Upper lobe of left lung (tissue), 6 donors: ENCODE results near the gene CALR3. TPM values are rescaled to one million over a fixed set of nuclear protein-coding genes. Genes with fewer than 3 reads are reported as not detected.

Source experiments
- ATAC-seq, 2 donors: fragments of 200-7000 bp; cut with Tn5 transposase; one replicate each; pipeline ENCODE4 v1.9.1; 2022; ENCODE audit warnings: mild to moderate bottlenecking in 2 of 2, moderate library complexity in 2 of 2; ENCODE audit not compliant: low FRiP score in 2 of 2
- DNase-seq, 2 donors: peaks; one replicate each; pipeline ENCODE4 v3.0.0-alpha.2; 2019 to 2020
- H3K27ac ChIP-seq, 4 donors: fragments of 200-600 bp; sonication (generic); one replicate each; pipeline ENCODE4 v1.5.1; 2016 to 2019
- H3K27me3 ChIP-seq, 4 donors: fragments of 200-600 bp; sonication (generic); one replicate each; pipeline ENCODE4 v1.5.1; 2017 to 2019
- H3K36me3 ChIP-seq, 4 donors: fragments of 200-600 bp; sonication (generic); one replicate each; pipeline ENCODE4 v1.5.1; 2016 to 2019
- H3K4me1 ChIP-seq, 4 donors: fragments of 200-600 bp; sonication (generic); one replicate each; pipeline ENCODE4 v1.5.1; 2018 to 2019
- H3K4me3 ChIP-seq, 4 donors: fragments of 200-600 bp; sonication (generic); one replicate each; pipeline ENCODE4 v1.5.1; 2017 to 2019; ENCODE audit warnings: mild to moderate bottlenecking in 2 of 4, moderate library complexity in 1 of 4
- H3K9me3 ChIP-seq, 4 donors: fragments of 200-600 bp; sonication (generic); one replicate each; pipeline ENCODE4 v1.5.1; 2018 to 2019
- CTCF ChIP-seq, 6 experiments: fragments of 450-650 bp in 4 of 6; fragments of 200-600 bp in 2 of 6; sonication (generic) in 2 of 6; IDR thresholded peaks; one replicate each; pipeline ENCODE4 v1.5.1; 2016 to 2019; ENCODE audit warnings: antibody characterized with exemption in 6 of 6
- EP300 ChIP-seq, 4 donors: sonication (generic); formaldehyde crosslinking; IDR thresholded peaks; one replicate each; pipeline ENCODE4 v1.5.1; 2017; ENCODE audit warnings: antibody characterized with exemption in 4 of 4, control low read depth in 2 of 4
- POLR2A ChIP-seq, 4 donors: fragments of 450-650 bp; IDR thresholded peaks; one replicate each; pipeline ENCODE4 v1.5.1; 2016 to 2017; ENCODE audit warnings: antibody characterized with exemption in 4 of 4, mild to moderate bottlenecking in 2 of 4
- POLR2AphosphoS5 ChIP-seq, 2 donors: sonication (generic); formaldehyde crosslinking; IDR thresholded peaks; one replicate each; pipeline ENCODE4 v1.5.1; 2017; ENCODE audit warnings: antibody characterized with exemption in 2 of 2
- WGBS, 2 donors: methylation state at CpG; one replicate each; pipeline ENCODE4 v1.1.5; 2017 to 2018; 5-methylcytosine and 5-hydroxymethylcytosine counted together
- total RNA-seq, 6 donors: library from RNA; depleted of rRNA in 4 of 6; stranded (reverse); fragments of >200 nt in 4 of 6; gene quantifications; one replicate each; pipeline versions ENCODE4 v1.1.0 to v1.2.1, GENCODE V29; 2016 to 2021
- donor health status: DM: no; HTN: no; CAD: no; lungs with moderate emphysema.
- donor health status: DM: no; HTN: yes; CAD: no; lungs with severe emphysema.

CALR3 gene
- total RNA-seq, 6 donors from 2014 or later, result not detected

- no peak overlapping the region for H3K4me3 ChIP-seq
- DNase-seq (no peak), ATAC-seq (peak in 1 of 2 donors; percentile 30)
- peak overlapping the region in 3 of 4 donors; percentile 26 to 66 (median 60) for H3K27ac ChIP-seq
- H3K9me3 ChIP-seq, result no peaks in the 10 kb centered on the region
- no peaks in the 10 kb centered on the region for H3K27me3 ChIP-seq
- peaks cover 32 to 58% (median 33%) of the 10 kb centered on the region in 4 donors for H3K4me1 ChIP-seq
- TF ChIP-seq EP300 (IDR thresholded peaks at IDR 0.05) (no peak), CTCF (IDR thresholded peaks at IDR 0.05) (no peak), POLR2AphosphoS5 (IDR thresholded peaks at IDR 0.05) (no peak), POLR2A (IDR thresholded peaks at IDR 0.05) (no peak)
- H3K36me3 ChIP-seq, result peaks cover 0 to 6% (median 0%) of the 10 kb centered on the region in 4 donors
- WGBS, 2 donors, result 80 to 86% methylated on average over 21 to 25 of the region's 25 CpGs
These were observed 37.3 kb downstream of the CALR3 start for GRCh38 chr19:16458391-16459341.

- Histone ChIP-seq H3K27me3 (no peaks in the 10 kb centered on the region), H3K27ac (peak overlapping the region in 3 of 4 donors; percentile 26 to 66 (median 60)), H3K4me3 (no peak overlapping the region), H3K4me1 (peaks cover 29 to 51% (median 33%) of the 10 kb centered on the region in 4 donors), H3K36me3 (peaks cover 0 to 6% (median 0%) of the 10 kb centered on the region in 4 donors), H3K9me3 (no peaks in the 10 kb centered on the region)
- DNase-seq (no peak), ATAC-seq (peak; percentile 19 to 38)
- TF ChIP-seq POLR2A (IDR thresholded peaks at IDR 0.05), result no peak
- no peak for TF ChIP-seq POLR2AphosphoS5 (IDR thresholded peaks at IDR 0.05)
- no peak for TF ChIP-seq CTCF (IDR thresholded peaks at IDR 0.05)
- no peak for TF ChIP-seq EP300 (IDR thresholded peaks at IDR 0.05)
- 43 to 57% methylated on average over 8 of the region's 8 CpGs for WGBS, 2 donors
These were observed 38.0 kb downstream of the CALR3 start for GRCh38 chr19:16457954-16458331.

GRCh38 chr19:16457195-16457953 lies 38.6 kb downstream of the CALR3 start:
- no peak for DNase-seq
- Histone ChIP-seq H3K4me1 (peaks cover 26 to 45% (median 31%) of the 10 kb centered on the region in 4 donors), H3K27ac (peak overlapping the region in 3 of 4 donors; percentile 26 to 66 (median 60)), H3K4me3 (peak overlapping the region in 1 of 4 donors; percentile 19), H3K9me3 (no peaks in the 10 kb centered on the region), H3K27me3 (no peaks in the 10 kb centered on the region), H3K36me3 (peaks cover 0 to 6% (median 0%) of the 10 kb centered on the region in 4 donors)
- ATAC-seq, result peak; percentile 45 to 61
- WGBS, 2 donors, result 14 to 19% methylated on average over 12 to 13 of the region's 16 CpGs
- TF ChIP-seq POLR2AphosphoS5 (IDR thresholded peaks at IDR 0.05) (no peak), POLR2A (IDR thresholded peaks at IDR 0.05) (no peak), EP300 (IDR thresholded peaks at IDR 0.05) (no peak), CTCF (IDR thresholded peaks at IDR 0.05) (no peak)

GRCh38 chr19:16456652-16457194 lies 39.2 kb downstream of the CALR3 start:
- Histone ChIP-seq H3K27me3 (no peaks in the 10 kb centered on the region), H3K9me3 (no peaks in the 10 kb centered on the region), H3K36me3 (peaks cover 0 to 6% (median 0%) of the 10 kb centered on the region in 4 donors), H3K4me1 (peaks cover 23 to 39% (median 31%) of the 10 kb centered on the region in 4 donors), H3K27ac (peak overlapping the region in 3 of 4 donors; percentile 26 to 66 (median 60)), H3K4me3 (peak overlapping the region in 1 of 4 donors; percentile 19)
- 63 to 65% methylated on average over 11 of the region's 11 CpGs for WGBS, 2 donors
- no peak for DNase-seq
- TF ChIP-seq CTCF (IDR thresholded peaks at IDR 0.05) (no peak), EP300 (IDR thresholded peaks at IDR 0.05) (no peak), POLR2A (IDR thresholded peaks at IDR 0.05) (no peak), POLR2AphosphoS5 (IDR thresholded peaks at IDR 0.05) (no peak)
- ATAC-seq, result peak in 1 of 2 donors; percentile 2
